GM18517 (cell line): ENCODE data around the gene GABARAP.
A peak's percentile ranks its signal among the peaks of the same experiment; 100 is the strongest.

Experiments
- ATAC-seq: cut with Tn5 transposase; IDR thresholded peaks from one replicate; pipeline ENCODE4 v1.9.1; 2021; ENCODE audit warnings: mild to moderate bottlenecking, moderate library complexity; ENCODE audit not compliant: unreplicated experiment

The GABARAP gene

DNA sequence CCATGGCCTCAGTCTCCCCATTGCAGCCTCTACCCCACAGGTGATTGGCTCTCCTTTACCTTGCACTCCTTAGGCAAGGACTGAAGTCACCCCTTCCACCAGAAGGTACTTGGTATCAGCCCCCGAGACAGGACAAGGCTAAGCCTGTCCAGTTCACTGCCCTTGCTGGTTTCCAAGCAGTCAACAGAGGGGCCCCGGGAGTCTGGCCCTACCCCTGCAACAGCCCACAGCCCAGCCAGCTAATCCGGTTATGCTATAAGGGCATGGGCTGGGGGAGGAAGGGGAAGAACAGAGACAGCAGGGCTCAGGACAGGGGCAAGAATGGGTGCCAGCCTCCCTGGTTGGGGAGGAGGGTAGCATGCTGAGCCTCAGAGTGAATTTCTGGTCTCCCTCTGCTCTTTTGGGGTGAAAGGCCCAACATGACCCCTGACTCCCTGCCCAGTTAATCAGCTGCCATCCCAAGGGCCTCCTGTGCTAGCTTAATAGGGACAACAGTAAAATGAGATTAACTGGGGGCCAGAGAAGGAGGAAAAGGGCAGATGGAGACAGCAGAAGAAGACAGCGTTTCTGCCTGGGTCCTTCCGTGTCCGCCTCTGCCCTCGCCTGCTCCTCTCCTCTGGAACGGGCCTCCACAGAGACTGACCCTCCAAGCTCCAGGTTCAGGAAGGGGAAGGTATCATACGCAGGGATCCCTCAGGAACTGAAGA, 33.3 kb downstream of the GABARAP start:
- ATAC-seq = no peak

- ATAC-seq = no peak
These were observed 34.1 kb downstream of the GABARAP start for GRCh38 chr17:7208027-7208571.

GRCh38 chr17:7207120-7208001, 34.9 kb downstream of the GABARAP start:
- no peak for ATAC-seq

DNA sequence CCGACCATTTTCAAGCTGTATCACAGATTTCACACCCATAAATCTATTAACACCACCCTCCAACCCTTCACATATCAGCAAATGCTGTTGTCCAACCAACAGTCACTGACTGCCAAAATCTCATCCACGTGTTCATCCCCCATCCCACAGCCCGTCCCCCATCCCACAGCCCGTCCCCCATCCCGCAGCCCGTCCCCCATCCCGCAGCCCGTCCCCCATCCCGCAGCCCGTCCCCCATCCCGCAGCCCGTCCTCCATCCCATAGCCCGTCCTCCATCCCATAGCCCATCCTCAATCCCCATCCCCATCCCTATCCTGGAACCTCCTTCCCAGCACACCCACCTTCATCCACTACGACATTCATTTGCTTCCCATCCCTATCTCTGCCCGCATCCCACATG, 36.7 kb downstream of the GABARAP start:
- no peak for ATAC-seq

GRCh38 chr17:7204828-7205461, 37.3 kb downstream of the GABARAP start:
- peak; percentile 70 for ATAC-seq

DNA sequence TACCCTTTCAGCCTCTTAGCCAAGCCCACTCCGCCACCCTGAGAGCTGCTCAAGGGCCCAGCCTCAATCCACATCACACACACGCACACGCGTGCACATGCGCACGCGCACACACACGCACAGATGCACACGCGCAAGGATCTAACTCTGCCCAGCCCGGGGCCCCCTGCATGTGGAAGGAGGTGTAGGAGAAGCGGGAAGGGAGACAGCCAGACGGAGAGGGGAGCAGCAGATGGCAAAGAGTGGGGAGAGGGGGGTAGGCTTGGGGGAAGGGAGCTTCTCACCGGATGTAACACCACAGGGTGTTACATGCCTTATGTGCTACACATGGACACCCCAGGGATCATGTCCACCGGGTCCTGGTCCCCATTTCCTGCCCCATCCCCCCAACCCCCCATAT, 37.9 kb downstream of the GABARAP start:
- ATAC-seq = no peak

- ATAC-seq = no peak
These were observed 38.9 kb downstream of the GABARAP start for GRCh38 chr17:7203391-7203790.

- no peak for ATAC-seq
These were observed 45.4 kb downstream of the GABARAP start for GRCh38 chr17:7196651-7197401.

GRCh38 chr17:7195971-7196370, 46.3 kb downstream of the GABARAP start:
- ATAC-seq = no peak

DNA sequence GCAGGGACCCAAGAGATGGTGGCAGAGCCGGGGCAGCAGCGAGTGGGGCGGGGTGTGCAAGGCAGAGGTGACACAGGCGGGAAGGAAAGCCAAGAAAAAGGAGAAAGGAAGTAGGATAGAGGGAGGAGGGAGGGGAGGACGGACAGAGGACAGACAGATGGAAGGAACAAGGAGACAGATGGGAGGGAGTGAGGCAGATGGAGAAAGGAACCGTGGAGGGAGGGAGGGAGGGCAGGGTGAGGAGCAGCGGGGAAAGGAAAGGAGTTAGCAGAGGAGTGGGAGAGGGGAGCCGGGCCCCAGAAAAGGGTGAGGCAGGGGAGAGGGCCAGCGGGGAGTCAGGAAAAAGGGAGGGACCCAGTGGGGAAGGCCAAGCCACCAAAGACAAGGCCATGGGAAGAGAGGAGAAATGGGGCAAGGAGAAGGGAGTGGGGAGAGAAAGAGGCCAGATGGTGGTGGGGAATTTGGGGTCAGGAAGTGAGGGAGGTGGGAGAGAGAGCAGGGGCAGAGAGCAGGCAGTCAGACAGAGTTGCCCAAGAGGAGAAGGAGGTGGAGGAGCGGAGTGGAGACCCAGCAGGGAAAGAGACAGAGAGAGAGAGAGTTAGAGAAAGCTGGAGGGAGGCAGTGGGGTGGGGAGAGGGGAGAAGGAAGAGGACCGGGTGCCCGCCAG, 49.8 kb downstream of the GABARAP start:
- no peak for ATAC-seq

DNA sequence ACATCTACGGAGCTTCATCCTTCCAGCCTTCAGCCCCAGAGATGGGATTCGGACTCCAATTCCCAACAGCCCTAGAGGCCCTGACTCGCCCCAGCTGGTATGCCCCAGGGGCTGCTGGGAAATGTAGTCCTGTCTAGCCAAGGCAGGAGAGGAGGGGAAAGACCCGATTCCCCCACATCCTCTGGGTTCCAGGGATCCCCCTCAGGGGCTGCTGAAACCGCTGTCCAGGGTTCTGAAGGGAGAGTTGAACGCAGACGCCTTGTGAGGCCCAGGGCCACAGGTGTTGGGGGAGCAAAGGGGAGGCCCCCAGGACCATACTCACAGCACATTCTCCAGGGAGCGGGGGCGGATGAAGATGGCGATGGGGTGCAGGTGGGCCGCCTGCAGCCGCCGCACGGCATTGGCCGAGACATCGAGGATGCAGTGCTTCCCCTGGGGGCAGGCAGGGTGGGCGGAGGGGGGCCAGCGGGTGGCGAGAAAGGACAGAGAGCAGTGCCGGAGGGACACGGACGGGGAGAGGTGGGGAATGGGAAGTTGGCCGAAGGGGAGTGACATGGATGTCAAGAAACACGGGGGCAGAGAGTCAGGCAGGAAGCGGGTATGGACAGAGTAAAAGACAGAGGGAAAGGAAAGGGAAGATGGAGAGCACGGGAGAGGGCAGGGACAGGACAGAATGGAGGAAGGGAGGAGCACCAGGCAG, 50.5 kb downstream of the GABARAP start:
- no peak for ATAC-seq

DNA sequence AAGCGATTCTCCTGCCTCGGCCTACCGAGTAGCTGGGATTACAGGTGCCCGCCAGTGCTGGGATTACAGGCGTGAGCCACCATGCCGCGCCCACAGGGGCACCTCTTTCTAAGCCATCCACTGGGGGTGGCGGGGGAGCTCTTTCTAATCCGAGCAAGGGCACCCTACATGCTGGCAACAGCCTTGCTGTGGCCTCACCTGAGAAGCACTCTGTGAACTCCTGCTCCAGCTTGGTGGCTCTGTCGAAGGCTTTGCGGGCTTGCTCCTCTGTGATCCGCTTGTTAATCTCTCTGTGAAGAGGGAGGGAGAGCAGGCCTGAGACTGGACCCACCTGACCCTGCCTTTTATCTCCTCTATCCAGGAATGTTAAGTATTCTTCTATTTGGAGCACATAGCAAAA, 51.2 kb downstream of the GABARAP start:
- no peak for ATAC-seq

DNA sequence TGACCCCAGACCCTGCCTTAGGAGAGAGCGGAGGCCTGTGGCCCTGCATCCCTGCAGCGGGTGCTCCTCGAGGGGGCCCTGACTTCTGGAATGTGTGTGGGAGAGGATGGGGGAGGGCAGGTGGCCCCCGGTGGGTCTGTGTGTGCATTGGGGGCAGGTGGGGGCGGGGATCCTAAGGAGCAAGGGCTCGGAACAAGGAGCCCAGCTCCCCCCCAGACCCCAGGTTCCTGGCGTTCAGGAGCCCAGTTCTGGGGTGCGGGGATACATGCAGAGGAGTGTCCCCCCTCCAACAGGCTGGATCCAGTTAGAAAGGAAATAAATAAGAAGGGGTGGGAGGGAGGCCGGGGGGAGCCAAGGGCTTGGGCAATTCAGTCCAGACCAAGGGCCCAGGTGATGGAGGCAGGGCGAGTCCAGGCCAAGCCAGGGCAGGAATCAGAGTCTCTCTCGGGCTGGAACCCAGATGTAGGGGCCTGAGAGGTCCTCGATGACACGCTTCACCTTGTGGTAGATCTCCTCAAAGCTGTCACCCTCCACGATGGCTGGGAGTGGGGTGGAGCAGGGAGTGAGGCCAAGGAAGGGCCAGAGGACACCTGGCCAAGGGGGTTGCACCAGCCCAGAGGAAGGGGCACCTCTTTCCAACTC, 51.9 kb downstream of the GABARAP start:
- ATAC-seq = no peak
